ENCODE data around the gene MS4A14.

MS4A14 gene

DNA sequence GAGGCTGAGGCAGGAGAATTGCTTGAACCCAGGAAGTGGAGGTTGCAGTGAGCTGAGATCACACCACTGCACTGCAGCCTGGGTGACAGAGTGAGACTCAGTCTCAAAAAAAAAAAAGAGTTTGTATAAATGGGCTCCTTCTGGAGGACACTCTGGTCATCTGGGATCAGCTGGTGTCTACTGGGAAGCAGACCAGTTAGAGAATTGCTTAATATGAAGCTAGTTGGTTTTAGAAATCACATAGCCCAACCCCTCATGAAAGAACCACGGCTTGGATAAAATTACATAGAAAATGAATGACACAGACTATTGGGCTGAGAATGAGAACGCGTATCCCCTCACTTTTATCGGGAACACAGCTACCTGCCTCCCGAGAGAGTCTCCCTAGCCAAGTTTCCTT is 3.2 kb upstream of the MS4A14 start:
- TF ChIP-seq, protein P1, sequence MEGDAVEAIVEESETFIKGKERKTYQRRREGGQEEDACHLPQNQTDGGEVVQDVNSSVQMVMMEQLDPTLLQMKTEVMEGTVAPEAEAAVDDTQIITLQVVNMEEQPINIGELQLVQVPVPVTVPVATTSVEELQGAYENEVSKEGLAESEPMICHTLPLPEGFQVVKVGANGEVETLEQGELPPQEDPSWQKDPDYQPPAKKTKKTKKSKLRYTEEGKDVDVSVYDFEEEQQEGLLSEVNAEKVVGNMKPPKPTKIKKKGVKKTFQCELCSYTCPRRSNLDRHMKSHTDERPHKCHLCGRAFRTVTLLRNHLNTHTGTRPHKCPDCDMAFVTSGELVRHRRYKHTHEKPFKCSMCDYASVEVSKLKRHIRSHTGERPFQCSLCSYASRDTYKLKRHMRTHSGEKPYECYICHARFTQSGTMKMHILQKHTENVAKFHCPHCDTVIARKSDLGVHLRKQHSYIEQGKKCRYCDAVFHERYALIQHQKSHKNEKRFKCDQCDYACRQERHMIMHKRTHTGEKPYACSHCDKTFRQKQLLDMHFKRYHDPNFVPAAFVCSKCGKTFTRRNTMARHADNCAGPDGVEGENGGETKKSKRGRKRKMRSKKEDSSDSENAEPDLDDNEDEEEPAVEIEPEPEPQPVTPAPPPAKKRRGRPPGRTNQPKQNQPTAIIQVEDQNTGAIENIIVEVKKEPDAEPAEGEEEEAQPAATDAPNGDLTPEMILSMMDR (IDR thresholded peaks at IDR 0.05; ENCODE audit: low read depth, low read length) = no peak
- Histone ChIP-seq H3K27me3 (no peaks in the 10 kb centered on the region), H3K4me3 (ENCODE audit: low read depth, low read length) (no peak overlapping the region), H3K36me3 (no peaks in the 10 kb centered on the region), H3K9me3 (no peaks in the 10 kb centered on the region), H3K4me1 (no peaks in the 10 kb centered on the region)
- DNase-seq = no peak

DNA sequence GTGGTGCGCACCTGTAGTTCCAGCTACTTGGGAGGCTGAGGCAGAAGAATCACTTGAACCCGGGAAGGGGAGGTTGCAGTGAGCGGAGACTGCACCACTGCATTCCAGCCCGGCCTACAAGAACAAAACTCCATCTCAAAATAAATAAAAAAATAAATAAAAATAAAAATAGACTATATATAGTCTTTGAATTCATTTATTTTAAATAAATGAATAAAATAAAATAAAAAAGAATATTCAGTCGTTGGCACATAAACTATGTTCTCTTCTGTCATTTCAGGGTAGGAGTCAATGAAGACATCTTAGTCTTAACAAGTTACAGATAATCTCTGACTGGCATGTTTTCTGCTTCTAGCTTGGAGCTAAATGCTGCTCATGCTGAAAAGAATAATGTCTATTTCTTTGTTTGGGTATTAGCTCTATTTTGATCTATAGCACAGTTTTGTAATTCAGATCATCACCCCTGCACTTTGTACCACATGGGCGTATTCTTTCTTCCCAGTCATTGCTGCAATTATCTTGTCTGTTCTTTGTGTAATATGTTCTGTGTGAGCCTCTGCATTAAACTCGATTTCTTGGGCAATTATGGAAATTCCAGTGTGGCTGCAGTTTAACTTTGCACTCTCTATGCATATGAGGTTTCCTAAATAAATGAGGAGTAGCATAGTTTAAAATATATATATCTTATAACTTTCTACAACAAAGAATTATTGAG is 1.4 kb upstream of the MS4A14 start:
- no peak for DNase-seq
- TF ChIP-seq, protein P1 (IDR thresholded peaks at IDR 0.05; ENCODE audit: low read depth, low read length) = no peak

DNA sequence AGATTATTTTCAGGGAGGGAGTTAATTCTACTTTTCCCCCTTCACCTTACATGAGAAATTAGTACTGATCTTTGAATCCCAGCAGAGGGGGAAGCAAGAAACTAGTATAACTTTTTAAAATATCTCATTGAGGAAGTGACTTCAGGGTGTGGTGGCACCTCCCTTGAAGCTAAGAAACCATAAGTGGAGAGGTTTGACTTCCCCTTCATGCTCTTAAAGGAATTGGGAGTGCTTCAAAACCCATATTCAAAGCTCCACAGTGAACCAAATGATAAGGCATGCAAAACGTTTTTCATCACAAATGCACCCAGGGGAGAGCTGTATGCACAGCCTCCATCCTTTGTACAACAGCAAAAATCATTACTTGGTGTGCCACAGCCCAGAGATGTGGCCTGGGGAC is 540 bp downstream of the MS4A14 start:
- no peak overlapping the region for H3K4me3 ChIP-seq (ENCODE audit: low read depth, low read length)
- no peaks in the 10 kb centered on the region for H3K4me1 ChIP-seq
- DNase-seq = no peak

More for the DNA sequence above, 1.4 kb upstream of the MS4A14 start:
- Histone ChIP-seq H3K4me3 (ENCODE audit: low read depth, low read length) (no peak overlapping the region), H3K4me1 (no peaks in the 10 kb centered on the region), H3K27me3 (no peaks in the 10 kb centered on the region), H3K36me3 (no peaks in the 10 kb centered on the region), H3K9me3 (no peaks in the 10 kb centered on the region)

DNA sequence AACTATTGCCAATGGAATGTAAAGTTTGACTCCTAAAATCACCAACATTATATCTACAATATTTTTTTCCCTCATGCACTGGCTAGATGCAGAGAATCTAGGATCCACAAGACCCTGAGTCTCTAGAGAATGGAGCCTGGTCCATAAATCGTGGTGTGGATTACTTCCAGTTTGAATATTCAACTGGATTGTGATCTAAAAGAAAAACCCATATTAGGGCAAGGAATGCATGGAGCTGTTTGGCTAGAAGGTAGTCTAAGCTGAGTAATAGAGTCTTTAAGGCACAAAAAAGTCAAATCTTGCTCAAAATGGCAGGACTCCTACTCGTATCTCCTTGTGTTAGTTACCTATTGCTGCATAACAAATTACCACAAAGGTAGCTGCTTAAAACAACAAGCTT is 23.8 kb downstream of the MS4A14 start:
- TF ChIP-seq, protein P1 (IDR thresholded peaks at IDR 0.05; ENCODE audit: low read depth, low read length) = no peak
- no peaks in the 10 kb centered on the region for H3K4me1 ChIP-seq
- no peaks in the 10 kb centered on the region for H3K36me3 ChIP-seq
- H3K9me3 ChIP-seq = no peaks in the 10 kb centered on the region
- DNase-seq = no peak
- H3K27me3 ChIP-seq = no peaks in the 10 kb centered on the region
- no peak overlapping the region for H3K4me3 ChIP-seq (ENCODE audit: low read depth, low read length)

More for the DNA sequence above, 540 bp downstream of the MS4A14 start:
- H3K9me3 ChIP-seq = no peaks in the 10 kb centered on the region
- TF ChIP-seq, protein P1 (IDR thresholded peaks at IDR 0.05; ENCODE audit: low read depth, low read length) = no peak
- H3K27me3 ChIP-seq = no peaks in the 10 kb centered on the region
- no peaks in the 10 kb centered on the region for H3K36me3 ChIP-seq

DNA sequence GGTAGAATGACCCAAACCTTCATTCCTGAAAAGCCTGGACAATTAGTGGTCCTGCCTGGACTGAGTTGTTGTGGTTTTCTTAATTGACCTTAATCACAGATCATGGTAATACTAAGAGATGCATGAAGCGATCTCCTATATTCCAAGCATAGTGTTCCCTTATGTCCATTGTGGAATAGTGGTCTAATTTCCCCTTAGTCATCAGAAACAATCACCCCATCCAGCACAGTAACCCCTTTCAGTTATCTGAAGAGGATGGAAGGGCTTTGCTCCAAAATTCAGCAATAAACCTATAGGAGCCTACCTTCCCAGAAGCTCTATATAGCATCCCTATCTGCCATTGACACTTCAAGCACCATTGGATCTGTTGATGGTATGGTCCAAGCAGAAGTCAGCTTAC is 26.4 kb downstream of the MS4A14 start:
- H3K4me3 ChIP-seq (ENCODE audit: low read depth, low read length) = no peak overlapping the region
- no peaks in the 10 kb centered on the region for H3K27me3 ChIP-seq
- H3K36me3 ChIP-seq = no peaks in the 10 kb centered on the region
- H3K4me1 ChIP-seq = no peaks in the 10 kb centered on the region
- no peak for DNase-seq
- TF ChIP-seq, protein P1 (IDR thresholded peaks at IDR 0.05; ENCODE audit: low read depth, low read length) = no peak
- no peaks in the 10 kb centered on the region for H3K9me3 ChIP-seq

DNA sequence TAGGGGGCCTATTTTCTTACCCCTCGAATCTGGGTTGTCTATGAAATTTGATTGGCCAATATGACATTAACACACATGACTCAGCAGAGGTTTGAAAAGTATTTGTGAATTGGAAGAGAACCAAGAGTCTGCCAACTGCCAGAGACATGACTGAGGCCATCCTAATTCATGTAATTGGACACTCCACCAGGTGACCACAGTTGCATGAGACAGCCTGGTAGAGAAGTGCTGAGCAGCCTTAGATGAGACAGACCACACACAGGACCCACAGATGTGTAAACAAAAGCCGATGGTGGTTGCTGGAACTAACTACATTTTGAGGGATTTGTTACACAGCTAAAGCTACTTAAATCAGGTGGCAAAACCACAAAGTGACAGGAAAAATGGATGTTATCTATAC is 32.3 kb downstream of the MS4A14 start:
- DNase-seq = no peak
- Histone ChIP-seq H3K4me1 (no peaks in the 10 kb centered on the region), H3K36me3 (no peaks in the 10 kb centered on the region), H3K9me3 (no peaks in the 10 kb centered on the region), H3K4me3 (ENCODE audit: low read depth, low read length) (no peak overlapping the region), H3K27me3 (no peaks in the 10 kb centered on the region)
- TF ChIP-seq, protein P1 (IDR thresholded peaks at IDR 0.05; ENCODE audit: low read depth, low read length) = no peak
